ENCODE measurements around the gene TNFRSF12A. TPM values are rescaled to one million over a fixed set of nuclear protein-coding genes. Genes with fewer than 3 reads are reported as not detected.

Gene TNFRSF12A
- polyA plus RNA-seq, 2 of the 4 experiments (the other 2 are of a cell fraction): 111 to 314 TPM

Small RNA genes within 50 kb of the gene (small RNA-seq; reads per million reads assigned to genes)
- 0 to 4.7 (median 0) reads per million in 6 experiments for gene LINC00514

Other genes starting within 250 kb of the TNFRSF12A start
- 136 and 144 TPM in 2 replicates for gene ELOB, start 243.1 kb upstream of the TNFRSF12A start, polyA plus RNA-seq (2011; rRNA removed)
- gene ELOB, start 243.1 kb upstream of the TNFRSF12A start, polyA plus RNA-seq (2017; fragmentation: RNase III; extraction: RNeasy Plus Mini Kit Qiagen cat#74134 plus additional on column Dnase treatment): 414 to 494 TPM (median 469 TPM) in 3 replicates
- not detected in 2 replicates for gene PRSS33, start 232.8 kb upstream of the TNFRSF12A start, polyA plus RNA-seq (2011; rRNA removed)
- 0.04 to 0.05 TPM in 2 of 3 replicates, not detected in the other for gene PRSS33, start 232.8 kb upstream of the TNFRSF12A start, polyA plus RNA-seq (2017; fragmentation: RNase III; extraction: RNeasy Plus Mini Kit Qiagen cat#74134 plus additional on column Dnase treatment)
- not detected in 2 replicates for gene PRSS41, start 221.9 kb upstream of the TNFRSF12A start, polyA plus RNA-seq (2011; rRNA removed)
- not detected in 3 replicates for gene PRSS41, start 221.9 kb upstream of the TNFRSF12A start, polyA plus RNA-seq (2017; fragmentation: RNase III; extraction: RNeasy Plus Mini Kit Qiagen cat#74134 plus additional on column Dnase treatment)
- 0.16 and 0.23 TPM in 2 replicates for gene PRSS21, start 203.1 kb upstream of the TNFRSF12A start, polyA plus RNA-seq (2011; rRNA removed)
- gene PRSS21, start 203.1 kb upstream of the TNFRSF12A start, polyA plus RNA-seq (2017; fragmentation: RNase III; extraction: RNeasy Plus Mini Kit Qiagen cat#74134 plus additional on column Dnase treatment): 0.08 to 0.12 TPM in 2 of 3 replicates, not detected in the other
- 0.85 and 0.86 TPM in 2 replicates for gene ZG16B, start 190.1 kb upstream of the TNFRSF12A start, polyA plus RNA-seq (2011; rRNA removed)
- gene ZG16B, start 190.1 kb upstream of the TNFRSF12A start, polyA plus RNA-seq (2017; fragmentation: RNase III; extraction: RNeasy Plus Mini Kit Qiagen cat#74134 plus additional on column Dnase treatment): 0.40 to 0.59 TPM (median 0.54 TPM) in 3 replicates
- not detected in 2 replicates for gene PRSS22, start 162.2 kb upstream of the TNFRSF12A start, polyA plus RNA-seq (2011; rRNA removed)
- 0.10 to 0.33 TPM in 2 of 3 replicates, not detected in the other for gene PRSS22, start 162.2 kb upstream of the TNFRSF12A start, polyA plus RNA-seq (2017; fragmentation: RNase III; extraction: RNeasy Plus Mini Kit Qiagen cat#74134 plus additional on column Dnase treatment)
- 22.7 and 23.2 TPM in 2 replicates for gene FLYWCH2, start 137.2 kb upstream of the TNFRSF12A start, polyA plus RNA-seq (2011; rRNA removed)
- gene FLYWCH2, start 137.2 kb upstream of the TNFRSF12A start, polyA plus RNA-seq (2017; fragmentation: RNase III; extraction: RNeasy Plus Mini Kit Qiagen cat#74134 plus additional on column Dnase treatment): 40.1 to 42.1 TPM (median 41.2 TPM) in 3 replicates
- 9.3 and 10.6 TPM in 2 replicates for gene FLYWCH1, start 108.4 kb upstream of the TNFRSF12A start, polyA plus RNA-seq (2011; rRNA removed)
- gene FLYWCH1, start 108.4 kb upstream of the TNFRSF12A start, polyA plus RNA-seq (2017; fragmentation: RNase III; extraction: RNeasy Plus Mini Kit Qiagen cat#74134 plus additional on column Dnase treatment): 20.5 to 22.5 TPM (median 22.3 TPM) in 3 replicates
- gene KREMEN2, start 56.1 kb upstream of the TNFRSF12A start, polyA plus RNA-seq (2011; rRNA removed): 0.28 and 0.35 TPM in 2 replicates
- 1.4 to 1.6 TPM (median 1.5 TPM) in 3 replicates for gene KREMEN2, start 56.1 kb upstream of the TNFRSF12A start, polyA plus RNA-seq (2017; fragmentation: RNase III; extraction: RNeasy Plus Mini Kit Qiagen cat#74134 plus additional on column Dnase treatment)
- gene PAQR4, start 51.0 kb upstream of the TNFRSF12A start, polyA plus RNA-seq (2011; rRNA removed): 8.0 and 9.0 TPM in 2 replicates
- gene PAQR4, start 51.0 kb upstream of the TNFRSF12A start, polyA plus RNA-seq (2017; fragmentation: RNase III; extraction: RNeasy Plus Mini Kit Qiagen cat#74134 plus additional on column Dnase treatment): 17.5 to 18.6 TPM (median 18.5 TPM) in 3 replicates
- 8.4 and 10.5 TPM in 2 replicates for gene PKMYT1, start 39.9 kb upstream of the TNFRSF12A start, polyA plus RNA-seq (2011; rRNA removed)
- 50.5 to 55.2 TPM (median 52.5 TPM) in 3 replicates for gene PKMYT1, start 39.9 kb upstream of the TNFRSF12A start, polyA plus RNA-seq (2017; fragmentation: RNase III; extraction: RNeasy Plus Mini Kit Qiagen cat#74134 plus additional on column Dnase treatment)
- gene CLDN9, start 7.4 kb upstream of the TNFRSF12A start, polyA plus RNA-seq (2011; rRNA removed): 0.03 and 0.12 TPM in 2 replicates
- gene CLDN9, start 7.4 kb upstream of the TNFRSF12A start, polyA plus RNA-seq (2017; fragmentation: RNase III; extraction: RNeasy Plus Mini Kit Qiagen cat#74134 plus additional on column Dnase treatment): 0.06 to 0.16 TPM (median 0.12 TPM) in 3 replicates
- 0.11 TPM in 1 of 2 replicates, not detected in the other for gene CLDN6, start 2.2 kb upstream of the TNFRSF12A start, polyA plus RNA-seq (2011; rRNA removed)
- gene CLDN6, start 2.2 kb upstream of the TNFRSF12A start, polyA plus RNA-seq (2017; fragmentation: RNase III; extraction: RNeasy Plus Mini Kit Qiagen cat#74134 plus additional on column Dnase treatment): 0.13 to 0.25 TPM (median 0.20 TPM) in 3 replicates
- gene HCFC1R1, start 3.6 kb downstream of the TNFRSF12A start, polyA plus RNA-seq (2011; rRNA removed): 46.4 and 60.3 TPM in 2 replicates
- gene HCFC1R1, start 3.6 kb downstream of the TNFRSF12A start, polyA plus RNA-seq (2017; fragmentation: RNase III; extraction: RNeasy Plus Mini Kit Qiagen cat#74134 plus additional on column Dnase treatment): 131 to 199 TPM (median 179 TPM) in 3 replicates
- 31.8 and 32.5 TPM in 2 replicates for gene THOC6, start 3.7 kb downstream of the TNFRSF12A start, polyA plus RNA-seq (2011; rRNA removed)
- 48.7 to 56.5 TPM (median 53.2 TPM) in 3 replicates for gene THOC6, start 3.7 kb downstream of the TNFRSF12A start, polyA plus RNA-seq (2017; fragmentation: RNase III; extraction: RNeasy Plus Mini Kit Qiagen cat#74134 plus additional on column Dnase treatment)
- not detected in 2 replicates for gene BICDL2, start 16.6 kb downstream of the TNFRSF12A start, polyA plus RNA-seq (2011; rRNA removed)
- not detected in 3 replicates for gene BICDL2, start 16.6 kb downstream of the TNFRSF12A start, polyA plus RNA-seq (2017; fragmentation: RNase III; extraction: RNeasy Plus Mini Kit Qiagen cat#74134 plus additional on column Dnase treatment)
- 0.03 and 0.04 TPM in 2 replicates for gene MMP25, start 26.2 kb downstream of the TNFRSF12A start, polyA plus RNA-seq (2011; rRNA removed)
- 0.25 to 0.31 TPM (median 0.25 TPM) in 3 replicates for gene MMP25, start 26.2 kb downstream of the TNFRSF12A start, polyA plus RNA-seq (2017; fragmentation: RNase III; extraction: RNeasy Plus Mini Kit Qiagen cat#74134 plus additional on column Dnase treatment)
- gene IL32, start 45.3 kb downstream of the TNFRSF12A start, polyA plus RNA-seq (2011; rRNA removed): 8.9 and 12.4 TPM in 2 replicates
- gene IL32, start 45.3 kb downstream of the TNFRSF12A start, polyA plus RNA-seq (2017; fragmentation: RNase III; extraction: RNeasy Plus Mini Kit Qiagen cat#74134 plus additional on column Dnase treatment): 18.8 to 32.0 TPM (median 20.2 TPM) in 3 replicates
- gene ZSCAN10, start 78.9 kb downstream of the TNFRSF12A start, polyA plus RNA-seq (2011; rRNA removed): 0.08 and 0.09 TPM in 2 replicates
- gene ZSCAN10, start 78.9 kb downstream of the TNFRSF12A start, polyA plus RNA-seq (2017; fragmentation: RNase III; extraction: RNeasy Plus Mini Kit Qiagen cat#74134 plus additional on column Dnase treatment): not detected in 3 replicates
- 3.1 and 4.3 TPM in 2 replicates for gene ZNF205, start 92.2 kb downstream of the TNFRSF12A start, polyA plus RNA-seq (2011; rRNA removed)
- 8.5 to 9.6 TPM (median 9.2 TPM) in 3 replicates for gene ZNF205, start 92.2 kb downstream of the TNFRSF12A start, polyA plus RNA-seq (2017; fragmentation: RNase III; extraction: RNeasy Plus Mini Kit Qiagen cat#74134 plus additional on column Dnase treatment)
- gene ZNF213, start 114.7 kb downstream of the TNFRSF12A start, polyA plus RNA-seq (2011; rRNA removed): 0.72 and 1.8 TPM in 2 replicates
- 5.9 to 6.2 TPM (median 6.1 TPM) in 3 replicates for gene ZNF213, start 114.7 kb downstream of the TNFRSF12A start, polyA plus RNA-seq (2017; fragmentation: RNase III; extraction: RNeasy Plus Mini Kit Qiagen cat#74134 plus additional on column Dnase treatment)
- gene OR1F1, start 167.8 kb downstream of the TNFRSF12A start, polyA plus RNA-seq (2011; rRNA removed): 1.3 and 1.6 TPM in 2 replicates
- gene OR1F1, start 167.8 kb downstream of the TNFRSF12A start, polyA plus RNA-seq (2017; fragmentation: RNase III; extraction: RNeasy Plus Mini Kit Qiagen cat#74134 plus additional on column Dnase treatment): 0.20 to 0.34 TPM (median 0.31 TPM) in 3 replicates
- 7.4 and 7.5 TPM in 2 replicates for gene ZNF200, start 214.8 kb downstream of the TNFRSF12A start, polyA plus RNA-seq (2011; rRNA removed)
- 6.5 to 6.9 TPM (median 6.7 TPM) in 3 replicates for gene ZNF200, start 214.8 kb downstream of the TNFRSF12A start, polyA plus RNA-seq (2017; fragmentation: RNase III; extraction: RNeasy Plus Mini Kit Qiagen cat#74134 plus additional on column Dnase treatment)
- 0.04 TPM in 1 of 2 replicates, not detected in the other for gene MEFV, start 236.3 kb downstream of the TNFRSF12A start, polyA plus RNA-seq (2011; rRNA removed)
- not detected in 3 replicates for gene MEFV, start 236.3 kb downstream of the TNFRSF12A start, polyA plus RNA-seq (2017; fragmentation: RNase III; extraction: RNeasy Plus Mini Kit Qiagen cat#74134 plus additional on column Dnase treatment)